Peyer's patch (tissue), 4 donors: ENCODE data around the gene LMBR1.

Source experiments
- CTCF ChIP-seq, 6 experiments: fragments of 450-650 bp in 4 of 6; fragments of 200-600 bp in 2 of 6; sonication (generic) in 1 of 6; IDR thresholded peaks; one replicate each; pipeline ENCODE4 v1.5.1; 2017 to 2019; ENCODE audit warnings: antibody characterized with exemption in 6 of 6, mild to moderate bottlenecking in 3 of 6, moderate library complexity in 1 of 6
- POLR2A ChIP-seq, 2 donors: fragments of 450-650 bp; IDR thresholded peaks; one replicate each; pipeline ENCODE4 v1.5.1; 2017; ENCODE audit warnings: antibody characterized with exemption in 2 of 2, mild to moderate bottlenecking in 2 of 2, moderate library complexity in 2 of 2

GRCh38 chr7:156651474-156651873 lies 241.5 kb downstream of the LMBR1 start:
- no peak for TF ChIP-seq CTCF (IDR thresholded peaks at IDR 0.05)
- no peak for TF ChIP-seq POLR2A (IDR thresholded peaks at IDR 0.05)
